HG02885 (cell line): ENCODE measurements around the gene ISL1.

Experiments used
- ATAC-seq: cut with Tn5 transposase; IDR thresholded peaks from one replicate; pipeline ENCODE4 v1.9.1; 2021; ENCODE audit warnings: mild to moderate bottlenecking; ENCODE audit not compliant: unreplicated experiment, poor library complexity

ISL1 gene

DNA sequence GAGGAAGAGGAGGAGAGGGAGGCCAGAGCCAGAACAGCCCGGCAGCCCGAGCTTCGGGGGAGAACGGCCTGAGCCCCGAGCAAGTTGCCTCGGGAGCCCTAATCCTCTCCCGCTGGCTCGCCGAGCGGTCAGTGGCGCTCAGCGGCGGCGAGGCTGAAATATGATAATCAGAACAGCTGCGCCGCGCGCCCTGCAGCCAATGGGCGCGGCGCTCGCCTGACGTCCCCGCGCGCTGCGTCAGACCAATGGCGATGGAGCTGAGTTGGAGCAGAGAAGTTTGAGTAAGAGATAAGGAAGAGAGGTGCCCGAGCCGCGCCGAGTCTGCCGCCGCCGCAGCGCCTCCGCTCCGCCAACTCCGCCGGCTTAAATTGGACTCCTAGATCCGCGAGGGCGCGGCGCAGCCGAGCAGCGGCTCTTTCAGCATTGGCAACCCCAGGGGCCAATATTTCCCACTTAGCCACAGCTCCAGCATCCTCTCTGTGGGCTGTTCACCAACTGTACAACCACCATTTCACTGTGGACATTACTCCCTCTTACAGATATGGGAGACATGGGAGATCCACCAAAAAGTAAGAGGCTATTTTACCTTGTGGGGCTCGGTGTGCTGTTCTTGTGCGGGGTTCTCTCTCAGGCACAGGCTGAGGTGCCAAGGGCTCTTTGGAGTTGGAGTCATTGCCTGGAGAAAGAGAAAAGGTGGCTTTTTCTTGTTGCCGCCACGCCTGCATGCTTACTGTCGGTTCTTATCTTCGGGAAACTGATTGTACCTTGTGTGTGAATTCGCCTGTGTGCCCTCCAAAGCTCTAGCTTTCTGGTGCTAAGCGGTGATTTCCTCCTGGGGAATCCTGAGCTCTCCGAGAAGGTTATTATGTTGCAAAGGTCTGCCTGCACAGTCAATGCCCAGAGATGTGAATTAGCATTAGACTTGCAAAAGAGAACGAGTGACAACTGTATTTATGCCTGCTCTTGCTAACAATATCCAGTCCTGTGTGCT, at the start of gene ISL1:
Gene ISL1 (plus strand): TSS at position 318 of the 991 bp plus-strand sequence. CDS start 224 bp downstream, at position 542.
- ATAC-seq, result no peak

DNA sequence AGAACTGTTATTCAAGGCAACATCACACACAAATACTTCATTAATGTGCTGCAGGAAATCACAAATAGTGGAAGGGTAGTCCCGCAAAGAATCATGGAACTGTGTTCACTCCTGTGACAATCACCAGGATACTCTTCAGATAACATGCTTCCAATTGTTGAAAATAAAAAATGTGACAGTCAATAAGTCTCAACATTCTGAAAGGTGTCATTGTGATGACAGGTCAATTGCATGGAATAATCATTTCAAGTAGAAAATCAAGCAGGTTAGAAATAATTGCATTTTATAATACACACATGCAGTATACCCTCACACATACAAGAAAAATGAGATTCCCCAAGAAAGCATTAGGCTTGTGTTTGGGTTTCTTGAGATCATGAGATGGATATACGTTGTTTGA, 46.4 kb upstream of the ISL1 start:
- ATAC-seq, result no peak

DNA sequence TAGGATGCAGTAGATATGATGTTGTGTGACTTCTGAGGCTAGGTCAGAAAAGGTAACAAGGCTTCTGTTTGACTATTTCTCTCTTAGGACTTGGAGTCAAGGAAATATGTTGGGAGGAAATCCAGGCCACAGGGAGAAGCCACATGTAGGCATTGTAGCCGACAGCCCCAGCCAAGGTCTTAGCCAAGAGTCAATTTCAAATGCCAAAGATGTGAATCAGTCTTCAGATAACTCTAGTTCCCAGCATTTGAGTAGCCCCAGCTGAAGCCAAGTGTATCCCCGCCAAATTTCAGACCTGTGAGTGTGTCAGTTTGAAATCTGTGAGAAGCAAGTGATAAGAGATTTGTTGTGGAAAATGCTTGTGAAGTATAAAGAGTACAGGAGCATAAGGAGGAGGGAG, 38.1 kb upstream of the ISL1 start:
- ATAC-seq, result no peak

DNA sequence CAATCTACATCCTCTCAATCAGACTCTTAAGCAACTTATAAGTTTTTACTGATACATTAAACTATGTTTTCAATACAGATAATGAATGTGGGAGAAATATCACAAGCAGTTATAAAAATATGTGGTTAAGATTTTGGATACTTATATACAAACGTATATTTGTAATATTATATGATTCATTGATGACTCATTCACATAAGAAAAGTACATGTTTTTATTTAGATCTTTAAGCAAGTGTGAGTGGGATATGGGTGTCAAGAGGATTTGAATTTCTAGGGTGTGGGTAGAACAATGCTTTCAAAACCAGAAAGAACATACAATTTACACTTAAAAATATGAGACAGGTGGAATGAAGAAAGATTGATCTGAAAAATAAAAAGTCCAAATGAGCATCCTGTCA, 36.1 kb upstream of the ISL1 start:
- ATAC-seq, result no peak

DNA sequence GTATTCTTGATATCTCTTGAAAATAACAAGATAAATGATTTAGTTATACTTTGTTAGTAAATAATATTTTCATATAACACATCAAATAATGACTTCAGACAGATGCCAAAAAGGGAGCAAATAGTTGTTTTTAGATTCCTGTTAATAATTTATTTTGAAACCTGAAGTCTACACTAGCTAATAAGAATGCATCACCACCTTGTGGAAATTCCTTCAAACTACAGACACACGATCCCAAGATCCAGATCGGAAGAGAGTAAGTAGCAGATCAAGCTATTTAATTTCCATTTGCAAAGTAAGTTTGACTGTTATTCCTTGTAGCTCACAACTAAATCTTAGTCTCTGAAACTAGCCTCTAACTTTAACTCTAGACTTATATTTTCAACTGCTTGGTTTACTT, 35.5 kb upstream of the ISL1 start:
- ATAC-seq, result no peak

DNA sequence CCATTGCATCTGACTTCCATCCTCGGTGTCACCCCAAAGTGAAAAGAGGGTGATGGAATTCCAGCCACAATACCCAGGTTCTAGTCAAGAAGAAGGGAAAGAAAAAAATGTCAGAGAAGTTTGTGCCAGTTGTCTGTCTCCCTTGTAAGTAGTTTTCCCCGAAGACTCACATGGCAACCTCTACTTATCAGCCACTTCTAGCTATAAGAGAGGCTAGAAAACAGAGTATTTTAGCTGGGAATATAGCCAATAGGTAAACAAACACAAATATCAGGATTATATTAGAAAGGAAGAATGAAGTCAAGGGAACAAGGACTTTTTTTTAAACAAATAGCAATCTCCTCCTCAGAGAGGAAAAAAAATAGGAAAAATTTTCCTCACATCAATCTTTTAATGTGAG, 12.2 kb upstream of the ISL1 start:
- no peak for ATAC-seq

DNA sequence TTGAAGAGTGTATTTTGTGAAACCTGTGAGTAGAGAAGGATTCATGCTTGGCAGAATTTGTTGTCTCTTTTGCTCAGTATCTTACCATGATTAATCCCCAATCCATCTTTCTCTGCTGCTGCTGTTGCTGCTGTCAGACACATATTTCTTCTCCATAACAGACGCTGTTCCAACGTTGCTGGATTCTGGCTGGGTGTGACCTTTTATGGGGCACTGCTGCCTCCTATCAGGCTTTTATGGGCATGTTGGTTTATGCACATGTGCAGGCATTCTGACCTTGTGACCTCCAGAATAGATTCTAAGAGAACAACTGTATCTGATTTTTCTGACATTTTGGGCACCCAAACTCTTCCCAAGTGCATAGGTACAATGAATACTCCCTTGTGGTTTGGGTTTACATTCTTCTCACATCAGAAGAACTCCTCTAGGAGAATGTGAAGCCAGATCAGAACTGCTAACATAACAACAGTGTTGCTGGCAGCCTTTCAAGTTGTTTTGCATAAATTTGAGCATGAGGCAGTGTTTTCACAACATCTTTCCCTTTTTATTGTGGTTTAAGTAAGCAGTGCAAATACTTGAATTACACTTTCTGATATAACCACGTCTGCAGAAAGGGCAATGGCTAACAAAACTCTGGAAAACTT, 9.2 kb upstream of the ISL1 start:
- no peak for ATAC-seq

DNA sequence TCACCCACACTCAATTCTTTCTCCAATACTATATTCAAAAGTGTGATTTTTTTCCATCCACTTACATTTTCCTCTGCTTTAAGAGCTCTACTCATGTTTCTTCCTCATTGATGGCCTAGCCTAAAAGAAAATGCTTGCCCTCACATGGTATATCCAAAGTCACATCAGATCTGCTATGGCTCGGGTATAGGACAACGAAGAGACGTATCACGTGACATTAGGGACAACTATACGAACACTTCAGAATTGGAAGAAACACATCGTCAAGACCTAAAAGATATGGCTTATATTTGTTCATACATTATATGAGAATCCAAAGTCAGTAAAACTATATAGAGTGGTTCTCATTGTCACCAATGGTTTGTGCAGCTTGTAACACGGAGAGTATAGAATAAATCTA, 8.2 kb upstream of the ISL1 start:
- ATAC-seq, result no peak

DNA sequence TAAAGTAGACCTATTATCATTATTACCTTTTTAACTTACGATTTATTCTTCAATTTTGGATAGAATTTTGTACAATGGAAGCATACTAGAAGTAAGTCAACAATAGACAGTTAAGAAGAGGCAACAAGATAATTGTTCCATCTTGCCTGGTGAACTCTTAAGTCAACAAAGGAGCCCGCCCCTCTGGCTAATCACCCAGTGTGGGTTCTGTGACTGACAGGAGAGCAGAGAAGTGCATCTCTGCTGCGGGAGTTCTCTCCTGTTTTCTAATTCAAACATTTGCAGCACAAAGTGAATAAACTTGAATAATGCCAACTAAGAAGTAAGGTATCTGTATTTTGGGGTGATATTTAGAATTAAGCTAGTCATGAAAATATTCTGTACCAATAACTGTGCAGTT, 6.7 kb upstream of the ISL1 start:
- no peak for ATAC-seq

DNA sequence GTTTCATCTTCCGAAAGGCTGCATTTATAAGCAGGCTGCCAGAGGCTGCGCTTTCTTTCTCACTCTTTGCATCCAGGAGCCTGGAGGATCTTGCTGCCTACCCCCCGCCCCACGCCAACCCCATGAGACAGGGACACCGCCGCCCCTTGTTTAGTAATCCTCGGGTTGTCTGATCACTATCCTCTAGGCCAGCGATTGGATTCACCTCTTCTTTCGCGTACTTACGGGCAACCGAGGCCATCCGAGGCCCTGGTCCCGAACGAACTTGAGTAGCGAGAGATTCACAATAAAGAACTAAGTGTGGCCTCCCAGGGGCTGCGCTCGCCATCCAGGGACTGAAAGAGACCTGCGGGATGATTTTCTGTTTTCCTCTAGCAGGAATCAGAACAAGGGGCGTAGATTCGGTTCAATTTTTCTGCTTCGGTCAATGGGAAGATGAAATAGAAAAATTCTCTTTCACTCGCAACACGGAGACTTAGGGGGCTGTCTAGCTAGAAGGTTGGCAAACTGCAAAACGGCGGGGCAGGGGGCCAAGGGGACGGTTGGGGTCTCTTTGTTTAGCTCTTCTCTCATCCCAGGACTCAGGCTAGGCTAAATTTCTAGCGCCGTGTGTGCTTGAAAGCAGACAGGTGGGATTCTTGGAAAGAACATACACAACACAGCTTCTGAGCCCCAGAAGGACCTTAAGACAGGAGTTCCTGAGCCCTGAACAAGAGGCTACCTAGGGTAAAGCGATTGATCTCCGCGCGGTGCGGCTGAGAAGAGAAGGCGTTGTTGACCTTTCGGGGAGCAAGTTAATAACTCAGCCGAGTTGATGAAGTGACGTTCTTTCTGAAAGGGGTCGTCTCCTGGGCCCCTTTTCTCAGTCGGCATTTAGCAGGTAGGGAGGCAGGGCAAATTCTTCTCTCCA, 5.8 kb upstream of the ISL1 start:
- ATAC-seq, result no peak

DNA sequence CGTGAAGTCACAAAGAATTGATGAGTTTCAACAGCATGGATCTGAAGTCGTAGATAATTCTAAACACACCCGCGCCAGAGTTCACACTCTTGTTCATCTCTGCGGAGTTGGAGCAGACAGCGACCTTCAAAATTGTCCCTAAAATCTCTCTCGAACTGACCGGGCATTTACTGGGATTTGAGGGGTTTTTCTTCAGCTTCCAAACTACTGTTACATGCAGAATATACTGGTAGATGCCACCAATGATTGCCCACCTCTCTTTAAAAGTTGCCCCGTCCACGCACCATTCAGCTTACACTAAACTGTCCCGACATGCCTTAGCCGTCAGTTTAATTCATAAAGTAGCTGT, 5.2 kb upstream of the ISL1 start:
- ATAC-seq, result no peak

DNA sequence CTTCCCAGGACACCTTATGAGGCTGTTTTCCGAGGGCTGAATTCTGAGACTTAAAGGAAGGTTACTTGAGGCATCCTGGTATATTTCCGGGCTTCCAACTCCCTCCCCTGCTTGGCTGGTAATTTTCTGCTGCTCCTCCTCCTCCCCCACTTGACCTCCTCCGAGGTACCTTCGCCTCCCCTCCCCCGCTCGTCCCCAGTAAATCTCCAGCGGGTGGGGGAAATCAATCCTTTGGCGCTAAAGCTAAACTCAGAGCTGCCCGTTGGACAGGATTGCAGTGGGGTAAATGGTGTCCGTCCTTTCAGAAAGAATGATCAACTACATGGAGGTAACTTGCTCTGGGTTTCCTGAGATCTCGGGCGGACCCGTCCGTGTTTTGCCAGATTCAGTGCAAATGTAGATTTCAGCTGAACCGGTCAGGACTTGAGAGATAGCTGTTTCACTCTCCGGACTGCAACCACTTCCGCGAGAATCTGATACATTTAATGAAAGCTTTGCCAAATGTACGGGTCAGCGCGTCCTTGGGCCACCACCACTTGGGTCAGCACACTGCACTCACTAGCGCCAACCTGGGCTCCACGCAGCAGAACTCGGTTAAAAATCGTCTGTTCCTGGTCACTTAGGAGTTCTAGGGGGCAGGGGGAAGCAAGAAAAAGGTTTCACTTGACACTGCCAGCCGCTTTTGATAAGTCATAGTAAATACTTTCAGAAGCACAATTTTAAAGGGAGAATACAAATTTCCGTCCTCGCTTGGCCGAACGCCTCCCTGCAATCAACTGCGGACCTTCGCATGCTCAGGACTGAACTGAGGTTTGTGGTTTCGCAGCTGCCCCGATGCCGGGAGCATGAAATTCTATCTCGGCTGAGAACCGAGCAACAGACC, 4.6 kb upstream of the ISL1 start:
- no peak for ATAC-seq

DNA sequence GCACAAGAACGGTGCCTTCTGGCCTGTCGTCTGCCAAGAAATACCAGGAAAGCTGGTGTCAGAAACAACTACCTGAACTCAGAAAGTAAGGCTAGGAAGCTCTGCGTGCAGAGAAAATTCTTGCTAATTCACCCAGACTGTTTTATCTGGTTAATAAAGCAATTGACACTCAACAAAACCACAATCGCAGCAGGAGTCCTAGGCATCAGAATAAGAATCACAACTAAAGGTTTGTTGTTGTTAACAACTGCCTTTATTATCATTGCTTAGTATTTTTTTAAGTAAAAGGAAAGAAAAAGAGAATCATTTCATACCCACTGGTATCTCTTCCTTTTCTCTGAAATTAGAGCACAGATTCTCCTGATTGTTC, 3.9 kb upstream of the ISL1 start:
- ATAC-seq, result no peak

DNA sequence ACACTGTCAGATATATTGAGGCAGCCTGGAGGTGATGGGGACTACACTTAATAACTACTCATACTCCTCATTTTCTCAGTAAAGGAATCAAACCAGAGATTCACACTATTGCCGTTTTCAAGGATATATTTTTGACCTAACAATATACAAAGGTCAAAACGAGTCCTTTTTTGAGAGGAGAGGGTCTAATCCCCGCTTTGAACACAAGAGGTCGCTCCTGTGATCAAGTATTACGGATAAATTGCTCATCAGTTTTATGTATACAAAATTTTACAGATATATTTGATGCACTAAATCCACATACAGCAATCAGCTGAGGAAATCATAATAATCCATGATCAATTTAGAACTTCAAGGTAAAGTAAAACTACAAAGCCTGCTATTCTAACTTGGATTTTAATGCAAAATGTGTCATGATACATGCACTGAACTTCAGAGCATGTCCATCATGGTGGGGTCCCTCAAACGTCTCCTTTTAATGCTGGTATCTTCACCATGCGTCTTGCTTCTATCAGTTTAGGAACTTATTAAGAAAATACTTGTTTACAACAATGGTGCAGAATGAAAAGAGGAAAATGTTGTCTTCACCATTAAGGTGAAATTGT, 2.5 kb upstream of the ISL1 start:
- ATAC-seq, result no peak

DNA sequence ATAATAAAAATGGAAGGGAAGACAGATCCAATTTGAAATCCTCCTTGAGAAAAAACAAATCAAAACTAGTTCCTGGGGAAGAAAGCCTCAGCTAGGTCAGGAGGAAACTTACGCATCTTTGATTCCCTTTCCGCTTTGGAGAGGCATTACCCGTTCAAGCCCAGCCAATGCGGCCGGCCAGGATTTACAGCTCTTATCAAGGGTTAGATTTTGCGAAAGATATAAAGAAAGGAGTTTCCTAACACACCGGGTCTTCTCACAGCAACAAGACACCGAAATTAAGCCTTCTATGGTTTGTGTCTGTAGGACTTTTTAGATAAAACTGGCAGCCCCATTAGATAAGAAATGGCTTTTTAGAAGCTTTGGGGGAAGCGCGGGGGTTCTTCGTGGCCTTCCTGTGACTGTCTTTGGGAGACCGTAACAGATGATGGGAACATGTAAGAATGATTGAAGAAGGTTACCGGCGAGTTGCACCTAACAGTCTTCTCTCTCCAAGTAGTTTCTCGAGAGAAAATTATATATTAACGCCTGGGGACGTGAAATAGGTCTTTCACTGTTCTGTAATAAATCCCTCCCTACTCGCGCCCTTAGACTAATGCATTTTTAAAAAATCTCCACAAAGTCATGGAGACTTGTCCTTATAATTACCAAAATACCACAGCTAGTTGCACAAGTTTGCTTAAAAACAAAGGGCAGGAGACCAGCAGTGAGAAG, 1.3 kb upstream of the ISL1 start:
- ATAC-seq, result no peak

DNA sequence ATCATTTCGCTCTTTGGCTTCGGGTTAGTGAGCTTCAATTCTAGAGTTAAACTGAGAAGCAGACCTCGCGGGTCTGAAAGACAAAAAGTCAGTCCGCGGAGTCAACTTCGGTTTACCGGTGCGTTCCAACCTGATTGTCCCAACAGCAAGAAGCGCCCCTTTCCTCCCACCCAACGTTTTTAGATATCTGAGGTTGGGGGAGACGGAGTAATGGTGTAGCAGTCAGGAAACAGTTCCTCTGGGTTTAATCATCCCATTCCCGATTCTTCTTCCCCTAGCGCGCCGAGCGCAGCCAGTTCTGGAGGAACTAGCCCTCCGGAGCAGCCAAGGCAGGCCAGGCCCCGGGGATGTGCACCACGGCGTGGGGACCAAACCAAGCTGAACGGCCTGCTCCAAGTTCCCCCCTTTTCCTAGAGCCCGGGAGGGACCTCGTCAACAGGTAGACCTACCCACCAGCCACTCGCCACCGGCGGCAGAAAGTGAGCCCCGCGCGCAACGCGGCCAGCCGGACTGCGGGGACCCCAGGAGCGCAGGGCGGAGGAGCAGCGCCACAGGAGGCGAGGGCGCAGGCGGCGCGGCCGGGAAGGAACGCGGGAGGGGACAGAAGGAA, 622 bp upstream of the ISL1 start:
- ATAC-seq, result no peak

DNA sequence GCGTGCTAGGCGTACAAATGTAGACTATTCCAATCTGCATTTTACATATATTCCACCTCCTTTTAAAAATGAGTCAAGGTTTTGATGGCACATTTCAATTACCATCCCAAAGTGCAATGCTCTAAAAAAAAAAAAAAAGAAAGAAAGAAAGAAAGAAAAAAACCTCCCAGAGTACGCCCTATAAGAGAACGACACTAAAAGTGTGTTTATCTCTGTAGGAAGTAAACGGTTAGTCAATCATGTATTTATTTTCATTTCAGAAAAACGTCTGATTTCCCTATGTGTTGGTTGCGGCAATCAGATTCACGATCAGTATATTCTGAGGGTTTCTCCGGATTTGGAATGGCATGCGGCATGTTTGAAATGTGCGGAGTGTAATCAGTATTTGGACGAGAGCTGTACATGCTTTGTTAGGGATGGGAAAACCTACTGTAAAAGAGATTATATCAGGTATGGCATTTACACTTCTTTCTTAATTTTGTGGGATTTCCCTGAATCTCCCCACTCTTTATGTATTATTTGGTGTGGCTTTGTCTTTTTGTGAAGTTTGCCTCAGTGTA, 1.1 kb downstream of the ISL1 start:
- ATAC-seq, result no peak

DNA sequence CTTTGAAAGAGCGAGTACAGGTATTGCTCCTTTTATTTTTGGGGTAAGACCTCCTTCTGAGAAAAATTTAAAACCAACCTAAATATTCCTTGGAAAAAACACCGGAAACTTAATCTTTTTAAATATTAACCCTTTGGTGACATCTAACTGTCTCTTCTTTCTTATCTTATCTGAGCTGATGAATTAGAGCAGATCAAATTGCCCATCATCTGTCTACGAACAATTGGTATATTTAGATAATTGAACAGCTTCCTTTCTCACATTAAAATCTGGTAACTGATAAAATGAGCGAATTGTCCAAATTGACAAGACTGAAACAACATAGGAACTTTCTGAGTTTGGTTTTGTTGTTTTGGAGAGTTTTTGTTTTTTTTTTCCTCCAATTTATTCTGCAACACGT, 2.0 kb downstream of the ISL1 start:
- no peak for ATAC-seq
